Transverse colon (tissue), 4 donors: ENCODE results near the gene SART1.

ENCODE experiments used
- EP300 ChIP-seq: sonication (generic); formaldehyde crosslinking; IDR thresholded peaks from one replicate; pipeline ENCODE4 v1.6.1; 2017; ENCODE audit warnings: antibody characterized with exemption, low read depth
- POLR2A ChIP-seq: fragments of 450-650 bp; IDR thresholded peaks from one replicate; pipeline ENCODE4 v1.6.1; 2016; ENCODE audit warnings: antibody characterized with exemption, mild to moderate bottlenecking, moderate library complexity
- POLR2AphosphoS5 ChIP-seq, 3 donors: sonication (generic); formaldehyde crosslinking; IDR thresholded peaks; one replicate each; pipeline ENCODE4 v1.6.1; 2016; ENCODE audit warnings: antibody characterized with exemption in 3 of 3
- TF ChIP-seq, protein P1 (sequence below), 5 experiments: fragments of 200-600 bp in 3 of 5; fragments of 450-650 bp in 2 of 5; sonication (generic) in 3 of 5; IDR thresholded peaks; 1 replicate in 2 of 5; 2 replicates in 3 of 5; pipeline ENCODE4 v1.5.1; 2016 to 2017; ENCODE audit warnings: antibody characterized with exemption in 5 of 5, inconsistent platforms in 3 of 5, mild to moderate bottlenecking in 2 of 5, moderate library complexity in 1 of 5

DNA sequence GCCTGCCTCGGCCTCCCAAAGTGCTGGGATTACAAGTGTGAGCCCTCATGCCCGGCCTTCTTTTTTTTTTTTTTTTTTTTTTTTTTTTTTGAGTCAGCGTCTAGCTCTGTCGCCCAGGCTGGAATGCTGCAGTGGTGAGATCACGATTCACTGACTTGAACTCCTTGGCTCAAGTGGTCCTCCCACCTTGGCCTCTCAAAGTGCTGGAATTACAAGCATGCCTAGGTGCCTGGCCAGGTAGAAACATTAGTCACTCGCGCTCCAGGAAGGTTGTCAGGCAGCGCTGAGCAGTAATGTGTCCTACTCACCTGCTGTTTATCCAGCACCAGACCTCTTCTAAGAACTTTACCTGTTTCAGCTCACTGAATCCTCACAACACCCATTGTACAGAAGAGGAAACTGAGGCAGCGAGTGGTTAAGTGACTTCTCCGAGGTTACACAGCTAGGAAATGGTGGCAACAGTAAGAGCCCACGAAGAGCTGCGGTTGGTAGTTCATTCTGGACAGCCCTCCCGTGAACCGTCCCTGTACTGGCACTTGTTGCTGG is 49.8 kb downstream of the SART1 start:
- TF ChIP-seq POLR2A = no peak
- TF ChIP-seq, protein P1, sequence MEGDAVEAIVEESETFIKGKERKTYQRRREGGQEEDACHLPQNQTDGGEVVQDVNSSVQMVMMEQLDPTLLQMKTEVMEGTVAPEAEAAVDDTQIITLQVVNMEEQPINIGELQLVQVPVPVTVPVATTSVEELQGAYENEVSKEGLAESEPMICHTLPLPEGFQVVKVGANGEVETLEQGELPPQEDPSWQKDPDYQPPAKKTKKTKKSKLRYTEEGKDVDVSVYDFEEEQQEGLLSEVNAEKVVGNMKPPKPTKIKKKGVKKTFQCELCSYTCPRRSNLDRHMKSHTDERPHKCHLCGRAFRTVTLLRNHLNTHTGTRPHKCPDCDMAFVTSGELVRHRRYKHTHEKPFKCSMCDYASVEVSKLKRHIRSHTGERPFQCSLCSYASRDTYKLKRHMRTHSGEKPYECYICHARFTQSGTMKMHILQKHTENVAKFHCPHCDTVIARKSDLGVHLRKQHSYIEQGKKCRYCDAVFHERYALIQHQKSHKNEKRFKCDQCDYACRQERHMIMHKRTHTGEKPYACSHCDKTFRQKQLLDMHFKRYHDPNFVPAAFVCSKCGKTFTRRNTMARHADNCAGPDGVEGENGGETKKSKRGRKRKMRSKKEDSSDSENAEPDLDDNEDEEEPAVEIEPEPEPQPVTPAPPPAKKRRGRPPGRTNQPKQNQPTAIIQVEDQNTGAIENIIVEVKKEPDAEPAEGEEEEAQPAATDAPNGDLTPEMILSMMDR (IDR thresholded peaks at IDR 0.05) = no peak
- no peak for TF ChIP-seq POLR2AphosphoS5 (IDR thresholded peaks at IDR 0.05)
- TF ChIP-seq EP300 = no peak
